HG03342 (cell line): Measurements from ENCODE around the gene LMTK3.

Experiments used
- ATAC-seq: cut with Tn5 transposase; IDR thresholded peaks from one replicate; pipeline ENCODE4 v1.9.1; 2021; ENCODE audit warnings: mild to moderate bottlenecking, moderate library complexity; ENCODE audit not compliant: unreplicated experiment

Gene LMTK3

GRCh38 chr19:48511800-48512503 lies at the start of gene LMTK3:
LMTK3 (minus strand) TSS chr19:48511835; CDS start chr19:48511576, 259 bp downstream.
- no peak for ATAC-seq

- no peak for ATAC-seq
Measured at GRCh38 chr19:48561412-48561811, 49.8 kb upstream of the LMTK3 start.

- ATAC-seq = no peak
Measured at GRCh38 chr19:48560095-48560530, 48.5 kb upstream of the LMTK3 start.

- no peak for ATAC-seq
Measured at GRCh38 chr19:48558018-48558684, 46.5 kb upstream of the LMTK3 start.

GRCh38 chr19:48556825-48557224 lies 45.2 kb upstream of the LMTK3 start:
- ATAC-seq = no peak

- no peak for ATAC-seq
Measured at GRCh38 chr19:48556163-48556562, 44.5 kb upstream of the LMTK3 start.

- ATAC-seq = no peak
Measured at GRCh38 chr19:48554385-48555091, 42.9 kb upstream of the LMTK3 start.

GRCh38 chr19:48553676-48554384 lies 42.2 kb upstream of the LMTK3 start:
- no peak for ATAC-seq

- ATAC-seq = no peak
Measured at GRCh38 chr19:48552406-48553322, 41.0 kb upstream of the LMTK3 start.

- ATAC-seq = no peak
Measured at GRCh38 chr19:48551437-48552302, 40.0 kb upstream of the LMTK3 start, which contains the start of gene SULT2B1. SULT2B1 (plus strand) TSS chr19:48552172; CDS start chr19:48552253, 81 bp downstream.

GRCh38 chr19:48549380-48549779 lies 37.7 kb upstream of the LMTK3 start:
- ATAC-seq = no peak

GRCh38 chr19:48548253-48548911 lies 36.7 kb upstream of the LMTK3 start:
- no peak for ATAC-seq

GRCh38 chr19:48547722-48548121 lies 36.1 kb upstream of the LMTK3 start:
- ATAC-seq = no peak

- ATAC-seq = no peak
Measured at GRCh38 chr19:48544856-48545750, 33.5 kb upstream of the LMTK3 start.

GRCh38 chr19:48543121-48543710 lies 31.6 kb upstream of the LMTK3 start:
- ATAC-seq = no peak

GRCh38 chr19:48541813-48542212 lies 30.2 kb upstream of the LMTK3 start:
- ATAC-seq = no peak

- no peak for ATAC-seq
Measured at GRCh38 chr19:48540110-48540509, 28.5 kb upstream of the LMTK3 start.
